ENCODE measurements around the gene PLCB1. TPM values are rescaled to one million over a fixed set of nuclear protein-coding genes. Genes with fewer than 3 reads are reported as not detected.

Gene PLCB1
- polyA plus RNA-seq, 1 donor (not counting 4 experiments of a cell fraction or from before 2014, with no cell fraction given), result 0.37 TPM

- TF ChIP-seq EZH2 (IDR thresholded peaks at IDR 0.05; ENCODE audit: low read length), result no peak
- TF ChIP-seq, protein P1, sequence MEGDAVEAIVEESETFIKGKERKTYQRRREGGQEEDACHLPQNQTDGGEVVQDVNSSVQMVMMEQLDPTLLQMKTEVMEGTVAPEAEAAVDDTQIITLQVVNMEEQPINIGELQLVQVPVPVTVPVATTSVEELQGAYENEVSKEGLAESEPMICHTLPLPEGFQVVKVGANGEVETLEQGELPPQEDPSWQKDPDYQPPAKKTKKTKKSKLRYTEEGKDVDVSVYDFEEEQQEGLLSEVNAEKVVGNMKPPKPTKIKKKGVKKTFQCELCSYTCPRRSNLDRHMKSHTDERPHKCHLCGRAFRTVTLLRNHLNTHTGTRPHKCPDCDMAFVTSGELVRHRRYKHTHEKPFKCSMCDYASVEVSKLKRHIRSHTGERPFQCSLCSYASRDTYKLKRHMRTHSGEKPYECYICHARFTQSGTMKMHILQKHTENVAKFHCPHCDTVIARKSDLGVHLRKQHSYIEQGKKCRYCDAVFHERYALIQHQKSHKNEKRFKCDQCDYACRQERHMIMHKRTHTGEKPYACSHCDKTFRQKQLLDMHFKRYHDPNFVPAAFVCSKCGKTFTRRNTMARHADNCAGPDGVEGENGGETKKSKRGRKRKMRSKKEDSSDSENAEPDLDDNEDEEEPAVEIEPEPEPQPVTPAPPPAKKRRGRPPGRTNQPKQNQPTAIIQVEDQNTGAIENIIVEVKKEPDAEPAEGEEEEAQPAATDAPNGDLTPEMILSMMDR (optimal IDR thresholded peaks at IDR 0.05 in 1 of 3, IDR thresholded peaks at IDR 0.05 in 1 of 3, conservative IDR thresholded peaks at IDR 0.05 in 1 of 3; ENCODE audit: extremely low read depth in 1 of 3, insufficient read depth in 2 of 3, low read length in 3 of 3), result no peak
- no peaks in the 10 kb centered on the region for H3K36me3 ChIP-seq (ENCODE audit: control insufficient read depth in 2 of 2, extremely low read depth in 1 of 2, insufficient read depth in 2 of 2, low read length in 2 of 2)
- H3K9ac ChIP-seq (ENCODE audit: control insufficient read depth, extremely low read depth, insufficient read depth, low read length), result no peak overlapping the region
- no peaks in the 10 kb centered on the region for H3K27me3 ChIP-seq (ENCODE audit: control insufficient read depth, extremely low read depth, insufficient read depth, low read length)
- no peaks in the 10 kb centered on the region for H3K4me1 ChIP-seq (ENCODE audit: control insufficient read depth, extremely low read depth, insufficient read depth, low read length)
- H3K27ac ChIP-seq (ENCODE audit: control insufficient read depth, insufficient read depth, low read length), result no peak overlapping the region
- FAIRE-seq, result no peak
- dilution Hi-C loops (cut with MboI; ENCODE audit: extremely low pct_ligation_motif_present, low sequenced_read_pairs), result no loop called here
- no peaks in the 10 kb centered on the region for H4K20me1 ChIP-seq (ENCODE audit: control insufficient read depth, extremely low read depth, insufficient read depth, low read length)
- no peaks in the 10 kb centered on the region for H3K9me3 ChIP-seq (ENCODE audit: control insufficient read depth, low read depth, low read length)
- no peak for DNase-seq (ENCODE audit: low read depth, low spot score)
- no peak overlapping the region for H3K4me2 ChIP-seq (ENCODE audit: control insufficient read depth, extremely low read depth, insufficient read depth, low read depth, low read length)
- H3K9me1 ChIP-seq (ENCODE audit: control insufficient read depth, extremely low read depth, insufficient read depth, low read length), result no peaks in the 10 kb centered on the region
- no peaks in the 10 kb centered on the region for H3K79me2 ChIP-seq (ENCODE audit: control insufficient read depth, insufficient read depth, low read length)
- no peak overlapping the region for H2AFZ ChIP-seq (ENCODE audit: control insufficient read depth, low read length)
- no peak overlapping the region for H3K4me3 ChIP-seq (ENCODE audit: control insufficient read depth in 2 of 3, extremely low read depth in 1 of 3, insufficient read depth in 2 of 3, low read depth in 1 of 3, low read length in 3 of 3)
These were observed 413.1 kb downstream of the PLCB1 start for GRCh38 chr20:8545212-8545611.

DNA sequence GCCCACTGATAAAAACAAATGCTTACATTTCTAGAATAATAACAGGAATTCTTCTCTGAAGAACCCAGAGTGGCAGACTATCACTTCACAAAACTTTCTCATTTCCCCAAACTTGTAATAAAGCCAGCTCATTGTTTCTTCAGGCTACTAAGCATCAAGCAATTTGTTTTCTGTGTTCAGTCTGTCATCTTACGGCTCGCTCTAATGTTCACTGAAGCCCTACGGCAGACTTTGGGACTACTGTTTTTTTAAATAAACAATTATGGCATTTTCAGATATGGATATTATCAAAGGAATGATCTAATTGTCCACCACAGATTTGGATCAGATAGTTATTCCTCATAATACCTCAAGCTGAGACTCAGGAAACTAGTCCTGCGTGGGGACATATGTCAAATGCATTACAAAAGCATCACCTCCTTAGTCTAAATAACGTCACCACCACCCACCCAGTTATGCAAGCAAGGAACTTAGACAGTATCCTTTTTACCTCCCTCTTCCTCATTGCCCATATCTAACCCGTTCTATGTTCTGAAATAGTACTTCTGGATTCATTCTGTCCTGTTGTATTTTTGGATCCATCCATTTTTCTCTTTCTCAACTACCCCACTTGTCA lies 415.1 kb downstream of the PLCB1 start:
- no peak overlapping the region for H3K4me3 ChIP-seq (ENCODE audit: control insufficient read depth in 2 of 3, extremely low read depth in 1 of 3, insufficient read depth in 2 of 3, low read depth in 1 of 3, low read length in 3 of 3)
- H3K4me2 ChIP-seq (ENCODE audit: control insufficient read depth, extremely low read depth, insufficient read depth, low read depth, low read length), result no peak overlapping the region
- H3K9me3 ChIP-seq (ENCODE audit: control insufficient read depth, low read depth, low read length), result no peaks in the 10 kb centered on the region
- dilution Hi-C loops (cut with MboI; ENCODE audit: extremely low pct_ligation_motif_present, low sequenced_read_pairs), result no loop called here
- H4K20me1 ChIP-seq (ENCODE audit: control insufficient read depth, extremely low read depth, insufficient read depth, low read length), result no peaks in the 10 kb centered on the region
- no peak overlapping the region for H2AFZ ChIP-seq (ENCODE audit: control insufficient read depth, low read length)
- H3K79me2 ChIP-seq (ENCODE audit: control insufficient read depth, insufficient read depth, low read length), result no peaks in the 10 kb centered on the region
- H3K4me1 ChIP-seq (ENCODE audit: control insufficient read depth, extremely low read depth, insufficient read depth, low read length), result no peaks in the 10 kb centered on the region
- no peaks in the 10 kb centered on the region for H3K36me3 ChIP-seq (ENCODE audit: control insufficient read depth in 2 of 2, extremely low read depth in 1 of 2, insufficient read depth in 2 of 2, low read length in 2 of 2)
- TF ChIP-seq, protein P1 (optimal IDR thresholded peaks at IDR 0.05 in 1 of 3, IDR thresholded peaks at IDR 0.05 in 1 of 3, conservative IDR thresholded peaks at IDR 0.05 in 1 of 3; ENCODE audit: extremely low read depth in 1 of 3, insufficient read depth in 2 of 3, low read length in 3 of 3), result no peak
- TF ChIP-seq EZH2 (IDR thresholded peaks at IDR 0.05; ENCODE audit: low read length), result no peak
- no peak for DNase-seq (ENCODE audit: low read depth, low spot score)
- no peak for FAIRE-seq
- H3K9ac ChIP-seq (ENCODE audit: control insufficient read depth, extremely low read depth, insufficient read depth, low read length), result no peak overlapping the region
- no peaks in the 10 kb centered on the region for H3K9me1 ChIP-seq (ENCODE audit: control insufficient read depth, extremely low read depth, insufficient read depth, low read length)
- H3K27ac ChIP-seq (ENCODE audit: control insufficient read depth, insufficient read depth, low read length), result no peak overlapping the region
- H3K27me3 ChIP-seq (ENCODE audit: control insufficient read depth, extremely low read depth, insufficient read depth, low read length), result no peaks in the 10 kb centered on the region

Data from keratinocyte (primary cell).